ENCODE results near the gene ARAP1. TPM values are rescaled to one million over a fixed set of nuclear protein-coding genes. Genes with fewer than 3 reads are reported as not detected.

The ARAP1 gene
- total RNA-seq, 1 donor from 2014 or later: 49.5 TPM

GRCh38 chr11:72773291-72773690 is 21.1 kb upstream of the ARAP1 start:
- H3K36me3 ChIP-seq (ENCODE audit: control insufficient read depth, insufficient read depth, low read length): peaks cover 2% of the 10 kb centered on the region
- H3K27me3 ChIP-seq (ENCODE audit: control insufficient read depth, insufficient read depth, low read length): no peaks in the 10 kb centered on the region
- no peak for TF ChIP-seq CTCF (IDR thresholded peaks at IDR 0.05; ENCODE audit: insufficient read depth, low read length, severe bottlenecking)
- no peak for FAIRE-seq
- peak; percentile 87 for DNase-seq (ENCODE audit: low read depth)
- H3K4me3 ChIP-seq (ENCODE audit: low read depth, low read length): no peak overlapping the region

- FAIRE-seq (no peak), DNase-seq (ENCODE audit: low read depth) (no peak)
- H3K4me3 ChIP-seq (ENCODE audit: low read depth, low read length): no peak overlapping the region
- no peaks in the 10 kb centered on the region for H3K27me3 ChIP-seq (ENCODE audit: control insufficient read depth, insufficient read depth, low read length)
- TF ChIP-seq CTCF (IDR thresholded peaks at IDR 0.05; ENCODE audit: insufficient read depth, low read length, severe bottlenecking): no peak
- peaks cover 4% of the 10 kb centered on the region for H3K36me3 ChIP-seq (ENCODE audit: control insufficient read depth, insufficient read depth, low read length)
Observed at GRCh38 chr11:72772059-72772458, 19.9 kb upstream of the ARAP1 start.

- Histone ChIP-seq H3K36me3 (ENCODE audit: control insufficient read depth, insufficient read depth, low read length) (peaks cover 4% of the 10 kb centered on the region), H3K4me3 (ENCODE audit: low read depth, low read length) (no peak overlapping the region), H3K27me3 (ENCODE audit: control insufficient read depth, insufficient read depth, low read length) (no peaks in the 10 kb centered on the region)
- DNase-seq (ENCODE audit: low read depth) (peak; percentile 37), FAIRE-seq (no peak)
- TF ChIP-seq CTCF (IDR thresholded peaks at IDR 0.05; ENCODE audit: insufficient read depth, low read length, severe bottlenecking): no peak
Observed at GRCh38 chr11:72771507-72771906, 19.3 kb upstream of the ARAP1 start.

- Histone ChIP-seq H3K36me3 (ENCODE audit: control insufficient read depth, insufficient read depth, low read length) (peaks cover 4% of the 10 kb centered on the region), H3K4me3 (ENCODE audit: low read depth, low read length) (no peak overlapping the region), H3K27me3 (ENCODE audit: control insufficient read depth, insufficient read depth, low read length) (no peaks in the 10 kb centered on the region)
- TF ChIP-seq CTCF (IDR thresholded peaks at IDR 0.05; ENCODE audit: insufficient read depth, low read length, severe bottlenecking): no peak
- DNase-seq (ENCODE audit: low read depth): no peak
- FAIRE-seq: peak; percentile 18
Observed at GRCh38 chr11:72770799-72771198, 18.6 kb upstream of the ARAP1 start.

- FAIRE-seq (no peak), DNase-seq (ENCODE audit: low read depth) (peak; percentile 35)
- no peak for TF ChIP-seq CTCF (IDR thresholded peaks at IDR 0.05; ENCODE audit: insufficient read depth, low read length, severe bottlenecking)
Observed at GRCh38 chr11:72769680-72770079, 17.5 kb upstream of the ARAP1 start.

GRCh38 chr11:72768581-72768980 is 16.4 kb upstream of the ARAP1 start:
- Histone ChIP-seq H3K4me3 (ENCODE audit: low read depth, low read length) (no peak overlapping the region), H3K36me3 (ENCODE audit: control insufficient read depth, insufficient read depth, low read length) (peaks cover 4% of the 10 kb centered on the region), H3K27me3 (ENCODE audit: control insufficient read depth, insufficient read depth, low read length) (no peaks in the 10 kb centered on the region)
- no peak for TF ChIP-seq CTCF (IDR thresholded peaks at IDR 0.05; ENCODE audit: insufficient read depth, low read length, severe bottlenecking)
- FAIRE-seq: no peak
- no peak for DNase-seq (ENCODE audit: low read depth)

More at GRCh38 chr11:72769680-72770079, 17.5 kb upstream of the ARAP1 start:
- Histone ChIP-seq H3K36me3 (ENCODE audit: control insufficient read depth, insufficient read depth, low read length) (peaks cover 4% of the 10 kb centered on the region), H3K4me3 (ENCODE audit: low read depth, low read length) (no peak overlapping the region), H3K27me3 (ENCODE audit: control insufficient read depth, insufficient read depth, low read length) (no peaks in the 10 kb centered on the region)

Measured in bronchial epithelial cell (primary cell).